ENCODE results near the gene CIAPIN1. TPM values are rescaled to one million over a fixed set of nuclear protein-coding genes. Genes with fewer than 3 reads are reported as not detected.

Gene CIAPIN1
- total RNA-seq, 1 experiment from 2014 or later = 82.8 TPM

- peak overlapping the region in 1 of 3 experiments; percentile 44; a peak in 1 of 7 replicates for H3K27ac Mint-ChIP-seq
- Histone ChIP-seq H2AK5ac (ENCODE audit: insufficient read length, low read length) (no peak overlapping the region), H3K9me3 (ENCODE audit: control insufficient read depth, low read depth, low read length) (no peaks in the 10 kb centered on the region), H3T11ph (ENCODE audit: low read length) (no peak overlapping the region), H2BK5ac (ENCODE audit: insufficient read length, low read length) (no peak overlapping the region), H3K4ac (ENCODE audit: low read depth, low read length) (no peak overlapping the region), H3K4me1 (ENCODE audit: insufficient read depth, low read length) (peaks cover 17% of the 10 kb centered on the region; the same call in 1 of the 2 replicates), H3K79me2 (ENCODE audit: insufficient read depth, low read length) (no peaks in the 10 kb centered on the region), H3K14ac (ENCODE audit: insufficient read depth, low read length) (no peak overlapping the region), H3K23me2 (ENCODE audit: insufficient read length, low read depth, low read length, poor library complexity, severe bottlenecking) (no peaks in the 10 kb centered on the region), H2BK20ac (ENCODE audit: low read depth, low read length, poor library complexity, severe bottlenecking) (no peak overlapping the region), H3K23ac (ENCODE audit: insufficient read length, low read depth, low read length) (no peak overlapping the region), H3K27ac (ENCODE audit: insufficient read length, low read depth, low read length) (no peak overlapping the region), H3K18ac (ENCODE audit: insufficient read length, low read depth, low read length) (no peak overlapping the region), H2BK12ac (ENCODE audit: insufficient read length, low read depth, low read length) (no peak overlapping the region), H3K4me2 (ENCODE audit: insufficient read depth, insufficient read length, low read length) (no peak overlapping the region), H4K8ac (replicated peaks; ENCODE audit: insufficient read length, low read depth, low read length) (no peak overlapping the region), H3K56ac (ENCODE audit: insufficient read length, low read depth, low read length) (no peak overlapping the region), H3K79me1 (ENCODE audit: insufficient read depth, low read depth, low read length, poor library complexity, severe bottlenecking) (no peaks in the 10 kb centered on the region), H4K5ac (ENCODE audit: insufficient read length, low read depth, low read length) (no peak overlapping the region), H2BK120ac (ENCODE audit: low read depth, low read length, poor library complexity, severe bottlenecking) (no peak overlapping the region), H3K27me3 (ENCODE audit: insufficient read depth, low read length) (no peaks in the 10 kb centered on the region), H2AFZ (ENCODE audit: low read length) (no peak overlapping the region), H4K20me1 (ENCODE audit: control insufficient read depth, insufficient read depth, insufficient read length) (no peaks in the 10 kb centered on the region), H3K9ac (ENCODE audit: extremely low read depth, insufficient read length, low read length) (no peak overlapping the region), H4K91ac (ENCODE audit: insufficient read length, low read depth, low read length) (no peak overlapping the region), H2BK15ac (ENCODE audit: low read depth, low read length) (no peak overlapping the region)
- H3K9me3 Mint-ChIP-seq = no peaks in the 10 kb centered on the region
- TF ChIP-seq CTCF (conservative IDR thresholded peaks at IDR 0.05) = no peak
- H3K36me3 Mint-ChIP-seq (ENCODE audit: insufficient read depth in 1 of 3, low read depth in 3 of 3) = peaks cover 26 to 44% (median 38%) of the 10 kb centered on the region in 3 experiments
- peak; percentile 26 for DNase-seq
- H3K4me3 Mint-ChIP-seq = no peak overlapping the region
- WGBS (ENCODE audit: extremely low coverage, insufficient read length, low lambda C conversion rate) = no CpG with 5 or more reads among the region's 14 CpGs
- H3K4me1 Mint-ChIP-seq = peaks cover 29 to 49% of the 10 kb centered on the region in 2 experiments
- H3K27me3 Mint-ChIP-seq (ENCODE audit: low read depth) = no peaks in the 10 kb centered on the region
Measured at GRCh38 chr16:57473176-57473840, 26.1 kb upstream of the CIAPIN1 start.

All from H9 (cell line).